ENCODE measurements around the gene LPCAT4. TPM values are rescaled to one million over a fixed set of nuclear protein-coding genes. Genes with fewer than 3 reads are reported as not detected.

Gene LPCAT4

GRCh38 chr15:34311563-34311962 is 55.4 kb downstream of the LPCAT4 start:
- Histone ChIP-seq H3K27me3 (ENCODE audit: control insufficient read depth in 1 of 2, insufficient read depth in 1 of 2, low read length in 2 of 2) (no peaks in the 10 kb centered on the region), H4K8ac (ENCODE audit: low read length) (no peak overlapping the region), H3K18ac (ENCODE audit: low read depth in 1 of 2, low read length in 2 of 2) (no peak overlapping the region), H2BK12ac (ENCODE audit: low read length in 2 of 2) (no peak overlapping the region), H3K9ac (ENCODE audit: low read length) (no peak overlapping the region), H3K9me3 (ENCODE audit: control insufficient read depth, low read length) (no peaks in the 10 kb centered on the region), H2BK5ac (ENCODE audit: low read depth, low read length, poor library complexity, severe bottlenecking) (no peak overlapping the region), H3K4me2 (ENCODE audit: low read length, poor library complexity, severe bottlenecking) (no peak overlapping the region), H3K36me3 (ENCODE audit: control insufficient read depth in 1 of 2, insufficient read depth in 2 of 2, low read depth in 1 of 2, low read length in 2 of 2) (peaks cover 0 to 9% of the 10 kb centered on the region in 2 experiments), H4K91ac (ENCODE audit: low read length) (no peak overlapping the region), H2AK5ac (ENCODE audit: low read length, severe bottlenecking) (no peak overlapping the region), H3K14ac (ENCODE audit: low read length in 2 of 2) (no peak overlapping the region), H3K4ac (ENCODE audit: low read depth in 1 of 2, low read length in 2 of 2) (no peak overlapping the region), H2BK120ac (ENCODE audit: low read depth, low read length) (no peak overlapping the region), H3K23ac (ENCODE audit: low read length in 2 of 2) (no peak overlapping the region), H3K27ac (ENCODE audit: low read length, poor library complexity, severe bottlenecking) (no peak overlapping the region), H3K4me3 (ENCODE audit: insufficient read depth in 1 of 2, low read depth in 1 of 2, low read length in 2 of 2) (no peak overlapping the region), H2AFZ (ENCODE audit: low read depth, low read length) (no peak overlapping the region), H3K79me1 (replicated peaks; ENCODE audit: low read length, poor library complexity, severe bottlenecking) (peaks cover 10% of the 10 kb centered on the region), H2BK15ac (ENCODE audit: low read depth, poor library complexity, severe bottlenecking) (no peak overlapping the region), H3K4me1 (ENCODE audit: control insufficient read depth, insufficient read depth, low read depth, low read length) (no peaks in the 10 kb centered on the region)
- DNase-seq = no peak
- WGBS = 83% methylated on average over 1 of the region's 1 CpG

Small RNA genes within 50 kb of the gene (small RNA-seq; reads per million reads assigned to genes)
- not detected for gene MIR1233-1 (ENCODE audit: low read depth)
- not detected for gene RF00019 (ENCODE audit: low read depth)

All from mesenchymal stem cell (in vitro differentiated cells and primary cell).